ENCODE data around the gene MAN2B1.

MAN2B1 gene

DNA sequence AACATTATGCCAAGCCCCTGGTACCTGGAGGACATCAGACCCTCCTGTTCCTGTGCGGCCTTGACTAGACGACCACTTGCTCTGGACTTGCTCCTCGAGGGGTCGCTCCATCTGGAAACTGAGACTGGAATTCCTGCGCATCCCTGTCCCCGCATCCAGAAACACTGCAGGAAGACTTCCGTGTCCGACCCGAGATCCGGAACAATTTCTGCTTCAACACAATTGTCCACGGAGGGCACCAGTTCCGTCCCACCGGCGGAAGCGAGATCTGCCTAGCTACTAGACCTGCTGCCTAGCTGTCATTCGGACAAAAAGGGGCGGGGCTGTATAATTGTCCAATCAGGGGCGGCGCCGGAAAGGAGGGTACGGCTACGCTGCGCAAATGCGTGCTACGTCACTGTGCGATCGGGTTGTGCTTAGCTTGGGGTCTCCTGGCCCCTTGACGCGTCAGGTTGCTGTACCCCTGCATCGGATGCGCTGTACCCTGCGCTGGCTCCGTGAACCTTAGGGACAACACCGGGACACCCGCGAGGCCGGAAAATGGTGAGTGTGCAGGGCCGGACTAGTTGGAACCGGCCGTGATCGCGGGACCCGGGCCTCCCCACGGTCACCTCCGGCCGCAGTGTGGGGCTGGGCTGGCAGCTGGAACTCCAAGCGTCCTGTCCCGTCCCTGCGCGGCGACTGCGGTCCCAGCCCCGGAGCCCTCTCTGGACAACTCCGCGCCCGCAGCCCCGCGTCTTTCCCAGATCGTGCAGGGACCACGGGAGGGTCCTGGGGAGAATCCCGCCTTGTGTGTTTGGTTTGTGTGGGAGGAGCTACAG is 55.8 kb downstream of the MAN2B1 start, which contains the start of the genes ZNF490 and ZNF791:
Gene ZNF490, minus strand, starts transcription at position 274 of the 821 bp plus-strand sequence. Its CDS starts 133 bp downstream, at position 141.
Gene ZNF791, plus strand, starts transcription at position 381 of the 821 bp plus-strand sequence. Its CDS starts 160 bp downstream, at position 541.
- peak; percentile 94 to 99 (median 97) for DNase-seq

DNA sequence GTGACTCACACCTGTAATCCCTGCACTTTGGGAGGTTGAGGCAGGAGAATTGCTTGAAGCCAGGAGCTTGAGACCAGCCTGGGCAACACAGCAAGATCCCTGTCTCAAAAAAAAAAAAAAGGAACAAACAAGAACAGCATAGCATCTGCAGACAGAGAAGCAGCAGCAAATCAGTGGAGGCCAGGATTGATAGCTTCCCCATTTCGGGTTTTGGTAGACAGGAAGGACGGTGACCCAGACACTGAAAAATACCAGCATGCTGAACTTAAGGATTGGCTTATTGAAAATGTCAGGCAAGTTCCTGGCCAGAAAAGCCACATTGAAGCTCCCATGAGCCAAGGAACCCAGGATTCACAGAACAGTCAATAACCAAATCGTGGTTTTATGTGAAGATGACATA is 58.9 kb downstream of the MAN2B1 start:
- no peak for DNase-seq

DNA sequence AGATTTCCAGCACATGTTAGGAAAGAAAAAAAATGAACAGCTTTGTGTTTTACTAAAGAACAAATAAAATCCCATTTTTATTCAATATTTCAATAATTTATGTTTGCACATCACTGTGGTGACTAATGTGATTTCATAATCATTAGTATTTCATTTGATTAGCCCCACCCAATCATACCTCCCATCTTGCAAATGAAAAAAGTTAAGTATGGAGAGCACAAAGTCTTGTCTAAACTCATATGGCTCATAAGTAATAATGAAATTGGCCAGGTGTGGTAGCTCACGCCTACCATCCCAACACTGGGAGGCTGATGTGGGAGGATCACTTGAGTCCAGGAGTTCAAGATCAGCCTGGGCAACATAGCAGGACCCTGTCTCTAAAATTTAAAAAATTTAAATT is 59.7 kb downstream of the MAN2B1 start:
- no peak for DNase-seq

DNA sequence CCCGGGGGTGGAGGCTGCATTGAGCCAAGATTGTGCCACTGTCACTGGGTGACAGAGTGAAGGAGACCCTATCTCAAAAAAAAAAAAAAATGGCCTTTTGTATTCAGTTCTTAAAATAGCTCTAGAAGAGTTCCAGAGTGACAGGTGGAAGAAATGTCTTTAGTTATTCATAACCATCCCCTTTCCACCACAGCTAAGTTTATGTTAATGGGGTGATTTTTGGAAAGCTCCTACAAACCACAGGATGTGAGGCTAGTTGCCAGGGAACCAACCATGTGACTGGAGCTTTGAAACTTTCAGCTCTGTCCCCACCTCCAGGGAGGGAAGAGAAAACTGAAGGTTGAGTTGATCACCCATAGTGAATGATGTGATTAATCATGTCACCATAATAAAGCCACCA is 62.8 kb downstream of the MAN2B1 start:
- no peak for DNase-seq

DNA sequence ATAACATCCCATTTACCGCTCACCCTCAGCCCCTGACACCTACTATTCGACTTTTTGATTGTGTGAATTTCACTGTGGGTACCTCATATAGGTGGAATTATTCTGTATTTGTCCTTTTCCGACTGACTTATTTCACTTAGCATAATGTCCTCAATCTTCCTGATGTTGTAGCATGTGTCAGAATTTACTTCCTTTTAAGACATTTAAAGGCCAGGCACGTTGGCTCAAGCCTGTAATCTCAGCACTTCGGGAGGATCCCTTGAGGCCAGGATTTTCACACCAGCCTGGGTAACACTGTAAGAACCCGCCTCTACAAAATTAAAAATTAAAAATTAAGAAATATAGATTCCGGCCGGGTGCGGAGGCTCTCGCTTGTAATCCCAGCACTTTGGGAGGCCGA is 68.9 kb downstream of the MAN2B1 start:
- DNase-seq, result no peak

DNA sequence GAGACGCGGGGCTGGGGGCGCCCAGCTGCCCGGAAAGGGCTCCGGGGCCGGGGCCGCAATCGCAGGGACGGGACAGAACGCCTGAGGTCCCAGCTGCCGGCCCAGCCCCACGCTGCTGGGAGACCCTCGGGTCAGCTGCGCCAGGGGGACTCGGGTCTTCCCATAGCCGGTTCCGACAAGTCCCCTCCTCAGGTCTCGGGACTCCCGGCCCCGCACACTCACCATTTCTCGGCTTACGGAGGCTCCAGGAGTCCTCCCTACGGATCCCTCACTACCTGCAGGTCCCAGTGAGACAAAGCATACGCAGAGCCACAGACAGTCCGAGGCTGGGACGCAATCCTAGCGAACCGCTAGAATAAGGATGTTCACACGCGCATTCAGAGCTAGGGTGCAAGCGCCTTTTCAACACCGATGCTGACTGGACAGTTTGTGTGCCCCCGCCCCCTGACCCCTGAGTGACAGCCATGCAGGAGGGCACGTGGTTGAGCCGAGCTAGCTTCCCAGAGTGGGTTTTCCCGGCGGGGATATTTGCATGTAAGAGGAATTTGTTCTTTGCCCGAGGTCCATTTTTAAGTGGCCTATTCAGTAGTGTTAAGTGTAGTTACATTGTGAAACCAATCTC is 69.5 kb downstream of the MAN2B1 start:
- DNase-seq, result no peak
